ENCODE data around the gene DMD. TPM values are rescaled to one million over a fixed set of nuclear protein-coding genes. Genes with fewer than 3 reads are reported as not detected.

The DMD gene
- total and polyA plus RNA-seq, 12 donors, result 28.5 to 228 (median 168) TPM

DNA sequence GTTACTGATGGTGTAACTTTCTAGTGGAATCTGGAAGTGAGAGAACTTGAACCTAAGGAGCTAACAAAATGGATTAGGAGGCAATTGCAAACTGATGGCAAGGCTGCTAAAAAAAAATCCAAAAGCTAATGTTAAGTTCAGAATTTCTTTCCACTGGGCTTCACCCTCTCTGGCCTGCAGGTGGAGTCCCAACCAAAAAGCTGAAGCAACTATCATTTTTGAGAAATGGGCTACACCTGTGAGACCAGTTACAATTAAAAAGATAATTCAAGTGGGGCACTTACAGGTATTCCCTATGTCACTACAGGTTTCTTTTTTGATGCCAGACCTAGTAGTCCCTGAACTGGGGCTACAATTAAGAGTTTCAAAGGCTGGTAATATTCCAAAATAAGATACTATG is 1997.4 kb downstream of the DMD start:
- ATAC-seq (peak in 2 of 8 donors; percentile 45 to 48), DNase-seq (peak in 1 of 2 donors; percentile 11)
- peaks cover 0 to 3% (median 0%) of the 10 kb centered on the region in 7 donors for H3K27me3 ChIP-seq
- no peaks in the 10 kb centered on the region for H3K9me3 ChIP-seq
- no peak overlapping the region for H3K4me3 ChIP-seq
- TF ChIP-seq CTCF (IDR thresholded peaks at IDR 0.05), result peak; percentile 11 to 61 (median 45)
- intact Hi-C loops (cut with DNase I), result loop anchor here in 5 of 10 donors (5.0 to 10.0 kb wide), 5 partner anchors 51 to 443 kb away; no protein-coding TSS in a partner anchor
- H3K4me1 ChIP-seq, result peaks cover 0 to 38% (median 9%) of the 10 kb centered on the region in 9 donors
- H3K27ac ChIP-seq, result no peak overlapping the region
- H3K36me3 ChIP-seq, result peaks cover 0 to 7% (median 0%) of the 10 kb centered on the region in 9 donors

GRCh38 chrX:31212856-31213748 is 1998.2 kb downstream of the DMD start:
- no peak for DNase-seq
- Histone ChIP-seq H3K9me3 (no peaks in the 10 kb centered on the region), H3K27me3 (peaks cover 0 to 3% (median 0%) of the 10 kb centered on the region in 7 donors), H3K4me1 (peaks cover 0 to 38% (median 9%) of the 10 kb centered on the region in 9 donors), H3K27ac (peak overlapping the region in 1 of 10 donors; percentile 9), H3K36me3 (peaks cover 0 to 15% (median 0%) of the 10 kb centered on the region in 9 donors), H3K4me3 (no peak overlapping the region)
- peak in 6 of 8 donors; percentile 47 to 85 (median 57) for ATAC-seq
- intact Hi-C loops (cut with DNase I), result loop anchor here in 5 of 10 donors (5.0 to 10.0 kb wide), 5 partner anchors 52 to 444 kb away; no protein-coding TSS in a partner anchor
- 37 to 46% methylated on average over 6 of the region's 6 CpGs for WGBS, 2 donors
- no peak for TF ChIP-seq CTCF (IDR thresholded peaks at IDR 0.05)

GRCh38 chrX:31209005-31209628 is 2002.2 kb downstream of the DMD start:
- WGBS, 2 donors, result 75 to 77% methylated on average over 10 of the region's 10 CpGs

More at GRCh38 chrX:31209005-31209628, 2002.2 kb downstream of the DMD start:
- ATAC-seq, result no peak
- DNase-seq, result no peak
- no peak overlapping the region for H3K4me3 ChIP-seq
- peaks cover 0 to 44% (median 0%) of the 10 kb centered on the region in 9 donors for H3K36me3 ChIP-seq
- intact Hi-C loops (cut with DNase I), result no loop called here
- H3K27me3 ChIP-seq, result peaks cover 0 to 3% (median 0%) of the 10 kb centered on the region in 7 donors
- no peak for TF ChIP-seq CTCF (IDR thresholded peaks at IDR 0.05)
- H3K4me1 ChIP-seq, result peaks cover 0 to 15% (median 0%) of the 10 kb centered on the region in 9 donors
- no peak overlapping the region for H3K27ac ChIP-seq
- H3K9me3 ChIP-seq, result no peaks in the 10 kb centered on the region
